Measurements from ENCODE around the gene KBTBD12. TPM values are rescaled to one million over a fixed set of nuclear protein-coding genes. Genes with fewer than 3 reads are reported as not detected.

KBTBD12 gene
- total and polyA plus RNA-seq, 7 experiments from 2014 or later: not detected

- no peak overlapping the region for H3K4me3 ChIP-seq (ENCODE audit: low read length)
- H3K4me1 ChIP-seq (ENCODE audit: control insufficient read depth in 2 of 2, insufficient read depth in 2 of 2, low read length in 2 of 2): no peaks in the 10 kb centered on the region
- Mint-ChIP-seq H3K27ac (no peak overlapping the region), H3K4me1 (no peaks in the 10 kb centered on the region), H3K9me3 (no peaks in the 10 kb centered on the region), H3K4me3 (no peak overlapping the region), H3K27me3 (peaks cover 3 to 30% (median 21%) of the 10 kb centered on the region in 5 donors), H3K36me3 (no peaks in the 10 kb centered on the region)
- H3K27ac ChIP-seq (ENCODE audit: low read depth, low read length): no peak overlapping the region
- H3K36me3 ChIP-seq (ENCODE audit: control insufficient read depth in 2 of 3, insufficient read depth in 3 of 3, low read length in 3 of 3): no peaks in the 10 kb centered on the region
- intact Hi-C loops (cut with micrococcal nuclease): no loop called here
- no peaks in the 10 kb centered on the region for H3K9me3 ChIP-seq (ENCODE audit: control insufficient read depth in 2 of 3, low read length in 3 of 3)
- no peak for DNase-seq
- no peak for ATAC-seq
- POLR2A ChIA-PET: no interaction called here
- CTCF ChIA-PET: no interaction called here
- H3K27me3 ChIP-seq (ENCODE audit: control insufficient read depth in 2 of 2, insufficient read depth in 2 of 2, low read length in 2 of 2): no peaks in the 10 kb centered on the region
Observed at GRCh38 chr3:127881586-127881985, 33.4 kb upstream of the KBTBD12 start.

- Mint-ChIP-seq H3K36me3 (no peaks in the 10 kb centered on the region), H3K9me3 (peaks cover 0 to 2% (median 0%) of the 10 kb centered on the region in 11 donors), H3K4me1 (no peaks in the 10 kb centered on the region), H3K27me3 (peaks cover 3 to 37% (median 26%) of the 10 kb centered on the region in 5 donors), H3K27ac (no peak overlapping the region), H3K4me3 (no peak overlapping the region)
- DNase-seq: no peak
- H3K4me3 ChIP-seq (ENCODE audit: low read length): no peak overlapping the region
- H3K27ac ChIP-seq (ENCODE audit: low read depth, low read length): no peak overlapping the region
- POLR2A ChIA-PET: no interaction called here
- no peaks in the 10 kb centered on the region for H3K27me3 ChIP-seq (ENCODE audit: control insufficient read depth in 2 of 2, insufficient read depth in 2 of 2, low read length in 2 of 2)
- no peaks in the 10 kb centered on the region for H3K36me3 ChIP-seq (ENCODE audit: control insufficient read depth in 2 of 3, insufficient read depth in 3 of 3, low read length in 3 of 3)
- H3K9me3 ChIP-seq (ENCODE audit: control insufficient read depth in 2 of 3, low read length in 3 of 3): no peaks in the 10 kb centered on the region
- ATAC-seq: no peak
- no peaks in the 10 kb centered on the region for H3K4me1 ChIP-seq (ENCODE audit: control insufficient read depth in 2 of 2, insufficient read depth in 2 of 2, low read length in 2 of 2)
- intact Hi-C loops (cut with micrococcal nuclease): no loop called here
- CTCF ChIA-PET: interaction anchor here (0.7 kb wide), 1 partner anchor 305 kb away, joined by 4 read pairs; no protein-coding TSS in a partner anchor
Observed at GRCh38 chr3:127884041-127884440, 31.0 kb upstream of the KBTBD12 start.

GRCh38 chr3:127886231-127886955, 28.6 kb upstream of the KBTBD12 start:
- no peaks in the 10 kb centered on the region for H3K27me3 ChIP-seq (ENCODE audit: control insufficient read depth in 2 of 2, insufficient read depth in 2 of 2, low read length in 2 of 2)
- H3K27ac ChIP-seq (ENCODE audit: low read depth, low read length): no peak overlapping the region
- ChIA-PET POLR2A (no interaction called here), CTCF (no interaction called here)
- Mint-ChIP-seq H3K9me3 (peaks cover 4 to 16% (median 10%) of the 10 kb centered on the region in 11 donors), H3K36me3 (peaks cover 0 to 10% (median 4%) of the 10 kb centered on the region in 5 donors), H3K27me3 (peaks cover 3 to 28% (median 17%) of the 10 kb centered on the region in 5 donors), H3K4me3 (no peak overlapping the region), H3K27ac (no peak overlapping the region), H3K4me1 (peaks cover 0 to 3% (median 0%) of the 10 kb centered on the region in 7 donors)
- H3K36me3 ChIP-seq (ENCODE audit: control insufficient read depth in 2 of 3, insufficient read depth in 3 of 3, low read length in 3 of 3): no peaks in the 10 kb centered on the region
- peaks cover 0 to 12% (median 0%) of the 10 kb centered on the region in 3 experiments for H3K9me3 ChIP-seq (ENCODE audit: control insufficient read depth in 2 of 3, low read length in 3 of 3)
- no peaks in the 10 kb centered on the region for H3K4me1 ChIP-seq (ENCODE audit: control insufficient read depth in 2 of 2, insufficient read depth in 2 of 2, low read length in 2 of 2)
- ATAC-seq: no peak
- no peak for DNase-seq
- no peak overlapping the region for H3K4me3 ChIP-seq (ENCODE audit: low read length)
- intact Hi-C loops (cut with micrococcal nuclease): no loop called here

- Histone ChIP-seq H3K36me3 (ENCODE audit: control insufficient read depth in 2 of 3, insufficient read depth in 3 of 3, low read length in 3 of 3) (no peaks in the 10 kb centered on the region), H3K4me3 (ENCODE audit: low read length) (no peak overlapping the region), H3K27me3 (ENCODE audit: control insufficient read depth in 2 of 2, insufficient read depth in 2 of 2, low read length in 2 of 2) (no peaks in the 10 kb centered on the region), H3K27ac (ENCODE audit: low read depth, low read length) (no peak overlapping the region), H3K9me3 (ENCODE audit: control insufficient read depth in 2 of 3, low read length in 3 of 3) (peaks cover 0 to 17% (median 0%) of the 10 kb centered on the region in 3 experiments), H3K4me1 (ENCODE audit: control insufficient read depth in 2 of 2, insufficient read depth in 2 of 2, low read length in 2 of 2) (no peaks in the 10 kb centered on the region)
- DNase-seq: no peak
- Mint-ChIP-seq H3K4me1 (peaks cover 0 to 3% (median 0%) of the 10 kb centered on the region in 7 donors), H3K4me3 (no peak overlapping the region), H3K36me3 (peaks cover 0 to 11% (median 4%) of the 10 kb centered on the region in 5 donors), H3K27ac (no peak overlapping the region), H3K27me3 (peaks cover 3 to 24% (median 16%) of the 10 kb centered on the region in 5 donors), H3K9me3 (peaks cover 4 to 19% (median 11%) of the 10 kb centered on the region in 11 donors)
- ChIA-PET CTCF (no interaction called here), POLR2A (no interaction called here)
- no peak for ATAC-seq
- intact Hi-C loops (cut with micrococcal nuclease): no loop called here
Observed at GRCh38 chr3:127886956-127887231, 28.1 kb upstream of the KBTBD12 start.

- no peak for DNase-seq
- Mint-ChIP-seq H3K36me3 (peaks cover 0 to 11% (median 4%) of the 10 kb centered on the region in 5 donors), H3K27me3 (peaks cover 3 to 27% (median 16%) of the 10 kb centered on the region in 5 donors), H3K27ac (no peak overlapping the region), H3K4me3 (no peak overlapping the region), H3K9me3 (peaks cover 7 to 23% (median 14%) of the 10 kb centered on the region in 11 donors), H3K4me1 (peaks cover 0 to 3% (median 0%) of the 10 kb centered on the region in 7 donors)
- H3K36me3 ChIP-seq (ENCODE audit: control insufficient read depth in 2 of 3, insufficient read depth in 3 of 3, low read length in 3 of 3): no peaks in the 10 kb centered on the region
- peaks cover 0 to 18% (median 0%) of the 10 kb centered on the region in 3 experiments for H3K9me3 ChIP-seq (ENCODE audit: control insufficient read depth in 2 of 3, low read length in 3 of 3)
- no peak overlapping the region for H3K27ac ChIP-seq (ENCODE audit: low read depth, low read length)
- ATAC-seq: no peak
- intact Hi-C loops (cut with micrococcal nuclease): no loop called here
- H3K27me3 ChIP-seq (ENCODE audit: control insufficient read depth in 2 of 2, insufficient read depth in 2 of 2, low read length in 2 of 2): no peaks in the 10 kb centered on the region
- CTCF ChIA-PET: no interaction called here
- H3K4me1 ChIP-seq (ENCODE audit: control insufficient read depth in 2 of 2, insufficient read depth in 2 of 2, low read length in 2 of 2): no peaks in the 10 kb centered on the region
- POLR2A ChIA-PET: no interaction called here
- no peak overlapping the region for H3K4me3 ChIP-seq (ENCODE audit: low read length)
Observed at GRCh38 chr3:127887321-127887720, 27.7 kb upstream of the KBTBD12 start.

- no peak overlapping the region for H3K4me3 ChIP-seq (ENCODE audit: low read length)
- H3K9me3 Mint-ChIP-seq: peaks cover 8 to 31% (median 14%) of the 10 kb centered on the region in 11 donors
- H3K4me1 Mint-ChIP-seq: peaks cover 0 to 3% (median 0%) of the 10 kb centered on the region in 7 donors
- no peak overlapping the region for H3K4me3 Mint-ChIP-seq
- intact Hi-C loops (cut with micrococcal nuclease): no loop called here
- ATAC-seq (no peak), DNase-seq (no peak)
- no peaks in the 10 kb centered on the region for H3K4me1 ChIP-seq (ENCODE audit: control insufficient read depth in 2 of 2, insufficient read depth in 2 of 2, low read length in 2 of 2)
- H3K36me3 ChIP-seq (ENCODE audit: control insufficient read depth in 2 of 3, insufficient read depth in 3 of 3, low read length in 3 of 3): no peaks in the 10 kb centered on the region
- H3K36me3 Mint-ChIP-seq: peaks cover 0 to 11% (median 4%) of the 10 kb centered on the region in 5 donors
- ChIA-PET CTCF (no interaction called here), POLR2A (no interaction called here)
- no peaks in the 10 kb centered on the region for H3K27me3 ChIP-seq (ENCODE audit: control insufficient read depth in 2 of 2, insufficient read depth in 2 of 2, low read length in 2 of 2)
- H3K27me3 Mint-ChIP-seq: peaks cover 0 to 25% (median 12%) of the 10 kb centered on the region in 5 donors
- H3K9me3 ChIP-seq (ENCODE audit: control insufficient read depth in 2 of 3, low read length in 3 of 3): peaks cover 0 to 18% (median 0%) of the 10 kb centered on the region in 3 experiments
- no peak overlapping the region for H3K27ac Mint-ChIP-seq
- H3K27ac ChIP-seq (ENCODE audit: low read depth, low read length): no peak overlapping the region
Observed at GRCh38 chr3:127888156-127888555, 26.9 kb upstream of the KBTBD12 start.

- Mint-ChIP-seq H3K4me1 (peaks cover 0 to 3% (median 0%) of the 10 kb centered on the region in 7 donors), H3K27me3 (peaks cover 0 to 25% (median 12%) of the 10 kb centered on the region in 5 donors), H3K9me3 (peaks cover 8 to 31% (median 14%) of the 10 kb centered on the region in 11 donors), H3K4me3 (no peak overlapping the region), H3K36me3 (peaks cover 0 to 11% (median 4%) of the 10 kb centered on the region in 5 donors), H3K27ac (no peak overlapping the region)
- POLR2A ChIA-PET: no interaction called here
- intact Hi-C loops (cut with micrococcal nuclease): no loop called here
- ATAC-seq (no peak), DNase-seq (no peak)
- Histone ChIP-seq H3K27me3 (ENCODE audit: control insufficient read depth in 2 of 2, insufficient read depth in 2 of 2, low read length in 2 of 2) (no peaks in the 10 kb centered on the region), H3K27ac (ENCODE audit: low read depth, low read length) (no peak overlapping the region), H3K36me3 (ENCODE audit: control insufficient read depth in 2 of 3, insufficient read depth in 3 of 3, low read length in 3 of 3) (no peaks in the 10 kb centered on the region), H3K4me1 (ENCODE audit: control insufficient read depth in 2 of 2, insufficient read depth in 2 of 2, low read length in 2 of 2) (no peaks in the 10 kb centered on the region), H3K4me3 (ENCODE audit: low read length) (no peak overlapping the region), H3K9me3 (ENCODE audit: control insufficient read depth in 2 of 3, low read length in 3 of 3) (peaks cover 0 to 18% (median 0%) of the 10 kb centered on the region in 3 experiments)
- CTCF ChIA-PET: no interaction called here
Observed at GRCh38 chr3:127888564-127889107, 26.4 kb upstream of the KBTBD12 start.
